KMS-11 (cell line): ENCODE results near the gene SPEM3.
"Not testable (repeated sequence)": the region's sequence is repeated elsewhere in the genome, so short reads cannot be mapped to it uniquely, and the experiment has no call there.

ENCODE experiments used
- H2AFZ ChIP-seq: fragments of 200-600 bp; sonication (generic); 2 replicates; pipeline ENCODE4 v1.6.1; 2016; ENCODE audit warnings: antibody characterized with exemption, mixed run types, low read depth
- H3K27ac ChIP-seq: fragments of 200-600 bp; sonication (generic); 2 replicates; pipeline ENCODE4 v1.6.1; 2016; ENCODE audit warnings: mild to moderate bottlenecking, mixed run types
- H3K27me3 ChIP-seq: fragments of 200-600 bp; sonication (generic); 2 replicates; pipeline ENCODE4 v1.6.1; 2017; ENCODE audit warnings: mild to moderate bottlenecking, low read depth, mixed run types, moderate library complexity; ENCODE audit not compliant: insufficient read depth
- H3K36me3 ChIP-seq: fragments of 200-600 bp; sonication (generic); 2 replicates; pipeline ENCODE4 v1.6.1; 2017; ENCODE audit warnings: mild to moderate bottlenecking, mixed run types; ENCODE audit not compliant: insufficient read depth
- H3K4me1 ChIP-seq: fragments of 200-600 bp; sonication (generic); 2 replicates; pipeline ENCODE4 v1.6.1; 2016; ENCODE audit warnings: mild to moderate bottlenecking, low read depth, mixed run types; ENCODE audit not compliant: poor library complexity, severe bottlenecking
- H3K4me2 ChIP-seq: fragments of 200-600 bp; sonication (generic); 2 replicates; pipeline ENCODE4 v1.7.0; 2016; ENCODE audit warnings: mild to moderate bottlenecking, mixed run types
- H3K4me3 ChIP-seq: fragments of 200-600 bp; sonication (generic); IDR thresholded peaks from 2 replicates; pipeline ENCODE4 v1.6.1; 2017; ENCODE audit warnings: low read depth, low read length, mixed read lengths; ENCODE audit not compliant: insufficient read depth
- H3K79me2 ChIP-seq: fragments of 200-600 bp; sonication (generic); 2 replicates; pipeline ENCODE4 v1.6.1; 2016; ENCODE audit warnings: low read depth, mixed run types; ENCODE audit not compliant: insufficient read depth
- H3K9ac ChIP-seq: fragments of 200-600 bp; sonication (generic); 2 replicates; pipeline ENCODE4 v1.6.1; 2016; ENCODE audit warnings: mild to moderate bottlenecking, mixed run types
- H4K20me1 ChIP-seq: fragments of 200-600 bp; sonication (generic); 2 replicates; pipeline ENCODE4 v1.6.1; 2016; ENCODE audit warnings: mild to moderate bottlenecking, mixed run types; ENCODE audit not compliant: insufficient read depth
- CTCF ChIP-seq: fragments of 200-600 bp; sonication (generic); conservative IDR thresholded peaks from 2 replicates; pipeline ENCODE4 v1.6.1; 2017; ENCODE audit warnings: low read depth, mild to moderate bottlenecking, antibody characterized with exemption, low read length, moderate library complexity, mixed read lengths

The SPEM3 gene

GRCh38 chr17:7480089-7480384 lies 51.4 kb downstream of the SPEM3 start:
- no peak overlapping the region for H3K27ac ChIP-seq
- peaks cover 3% of the 10 kb centered on the region; the same call in 1 of the 2 replicates for H3K79me2 ChIP-seq

GRCh38 chr17:7481275-7481674 lies 52.6 kb downstream of the SPEM3 start, which contains the start of gene SLC35G6:
Gene SLC35G6 (plus strand): TSS chr17:7481446. CDS start chr17:7481517, 71 bp downstream.
- not testable (repeated sequence) for H3K9ac ChIP-seq, H3K27me3 ChIP-seq, H3K27ac ChIP-seq, H3K4me3 ChIP-seq, H3K4me2 ChIP-seq, H4K20me1 ChIP-seq, H3K4me1 ChIP-seq, H3K36me3 ChIP-seq, H2AFZ ChIP-seq
- peaks cover 14% of the 10 kb centered on the region for H3K79me2 ChIP-seq

More at GRCh38 chr17:7480089-7480384, 51.4 kb downstream of the SPEM3 start:
- Histone ChIP-seq H3K4me1 (no peaks in the 10 kb centered on the region), H3K9ac (peak overlapping the region; percentile 46; the same call in 1 of the 2 replicates), H3K36me3 (no peaks in the 10 kb centered on the region), H3K4me3 (no peak overlapping the region), H3K4me2 (peak overlapping the region; percentile 17; the same call in 1 of the 2 replicates), H3K27me3 (no peaks in the 10 kb centered on the region), H2AFZ (peak overlapping the region; percentile 26; the same call in 1 of the 2 replicates), H4K20me1 (no peaks in the 10 kb centered on the region)
- no peak for TF ChIP-seq CTCF

- not testable (repeated sequence) for H3K27ac ChIP-seq, H3K36me3 ChIP-seq, H3K27me3 ChIP-seq, H4K20me1 ChIP-seq, H3K4me1 ChIP-seq, H3K4me2 ChIP-seq, H3K4me3 ChIP-seq, H3K9ac ChIP-seq, H2AFZ ChIP-seq
- H3K79me2 ChIP-seq, result peaks cover 18% of the 10 kb centered on the region
These were observed 53.4 kb downstream of the SPEM3 start for GRCh38 chr17:7481842-7482741.
